A673 (cell line): ENCODE measurements around the gene WDR37.

Experiments
- CTCF ChIP-seq: fragments of 300-800, 200-600 bp; sonication (generic); conservative IDR thresholded peaks from 2 replicates; pipeline ENCODE4 v1.5.1; 2017; ENCODE audit warnings: low read depth, mild to moderate bottlenecking, antibody characterized with exemption, low read length, moderate library complexity, mixed read lengths
- EZH2 ChIP-seq: fragments of 200-600 bp; sonication (generic); IDR thresholded peaks from 2 replicates; pipeline ENCODE4 v1.6.1; 2017; ENCODE audit warnings: borderline replicate concordance, low read depth, mild to moderate bottlenecking, mixed read lengths, antibody characterized with exemption, low read length; ENCODE audit not compliant: poor library complexity, severe bottlenecking

- no peak for TF ChIP-seq CTCF
- no peak for TF ChIP-seq EZH2
These were observed 22.5 kb downstream of the WDR37 start for GRCh38 chr10:1078668-1079067.
